Colonic mucosa (tissue), 4 donors: Measurements from ENCODE around the gene C14orf119. TPM values are rescaled to one million over a fixed set of nuclear protein-coding genes. Genes with fewer than 3 reads are reported as not detected.

Experiments
- DNase-seq: peaks from one replicate; pipeline ENCODE4 v3.0.0-alpha.2; 2020
- H3K27ac ChIP-seq: fragments of 200-600 bp; one replicate; pipeline ENCODE4 v1.8.0; 2021
- H3K27me3 ChIP-seq: fragments of 200-600 bp; one replicate; pipeline ENCODE4 v1.8.0; 2021
- H3K36me3 ChIP-seq: fragments of 200-600 bp; one replicate; pipeline ENCODE4 v1.8.0; 2021
- H3K4me1 ChIP-seq: fragments of 200-600 bp; one replicate; pipeline ENCODE4 v1.8.0; 2021; ENCODE audit warnings: mild to moderate bottlenecking
- H3K4me3 ChIP-seq: fragments of 200-600 bp; one replicate; pipeline ENCODE4 v1.8.0; 2021
- H3K9ac ChIP-seq, 2 donors: one replicate each; pipeline ENCODE4 v1.7.0; 2013; ENCODE audit warnings: control low read depth in 2 of 2, low read depth in 2 of 2, low read length in 2 of 2
- H3K9me3 ChIP-seq: fragments of 200-600 bp; one replicate; pipeline ENCODE4 v1.8.0; 2021
- CTCF ChIP-seq: fragments of 200-600 bp; IDR thresholded peaks from one replicate; pipeline ENCODE4 v1.8.0; 2022; ENCODE audit warnings: antibody characterized with exemption, mild to moderate bottlenecking
- intact Hi-C: fragments of 100-400 bp; cut with DNase I; formaldehyde crosslinking; loops from one replicate; pipeline ENCODE4 v1.14.1; 2022
- total RNA-seq, 2 donors: library from RNA; stranded (reverse); fragmentation: NEBNext Ultra II Directional in 1 of 2; extraction: Animal tissue kit (Norgen Biotek cat#: 25700) in 1 of 2; gene quantifications; one replicate each; pipeline ENCODE4 v1.2.1, GENCODE V29; 2021
- donor health status: healthy.
- donor health status: DM: no; HTN: no; CAD: no.
- donor health status: DM: no; HTN: no; CAD: no.

The C14orf119 gene
- total RNA-seq, 2 donors from 2014 or later: 56.2 to 59.2 TPM

GRCh38 chr14:23055147-23055550 lies 40.2 kb upstream of the C14orf119 start:
- H3K36me3 ChIP-seq: peaks cover 2% of the 10 kb centered on the region
- no peak overlapping the region for H3K4me3 ChIP-seq
- peaks cover 5% of the 10 kb centered on the region for H3K4me1 ChIP-seq
- intact Hi-C loops: no loop called here
- H3K9me3 ChIP-seq: no peaks in the 10 kb centered on the region
- no peaks in the 10 kb centered on the region for H3K27me3 ChIP-seq
- H3K27ac ChIP-seq: no peak overlapping the region
- TF ChIP-seq CTCF: no peak
- no peak for DNase-seq
- no peak overlapping the region for H3K9ac ChIP-seq

GRCh38 chr14:23055621-23056144 lies 39.6 kb upstream of the C14orf119 start:
- Histone ChIP-seq H3K4me1 (peaks cover 5% of the 10 kb centered on the region), H3K4me3 (no peak overlapping the region), H3K27me3 (no peaks in the 10 kb centered on the region), H3K9ac (no peak overlapping the region), H3K27ac (no peak overlapping the region), H3K36me3 (peaks cover 4% of the 10 kb centered on the region), H3K9me3 (no peaks in the 10 kb centered on the region)
- intact Hi-C loops: no loop called here
- TF ChIP-seq CTCF: no peak
- DNase-seq: no peak

GRCh38 chr14:23056145-23056955 lies 39.0 kb upstream of the C14orf119 start:
- no peaks in the 10 kb centered on the region for H3K27me3 ChIP-seq
- TF ChIP-seq CTCF: peak; percentile 43
- peak overlapping the region; percentile 25 to 77 for H3K9ac ChIP-seq
- no peaks in the 10 kb centered on the region for H3K9me3 ChIP-seq
- H3K27ac ChIP-seq: no peak overlapping the region
- intact Hi-C loops: no loop called here
- H3K4me1 ChIP-seq: peaks cover 5% of the 10 kb centered on the region
- H3K4me3 ChIP-seq: peak overlapping the region; percentile 57
- DNase-seq: peak; percentile 78
- peaks cover 10% of the 10 kb centered on the region for H3K36me3 ChIP-seq

- DNase-seq: peak; percentile 83
- TF ChIP-seq CTCF: no peak
- Histone ChIP-seq H3K4me3 (peak within 1 kb of the TSS; percentile 57), H3K9ac (peak within 1 kb of the TSS; percentile 48 to 77), H3K9me3 (no peaks in the 10 kb centered on the region), H3K4me1 (peaks cover 5% of the 10 kb centered on the region), H3K36me3 (peaks cover 18% of the 10 kb centered on the region), H3K27me3 (no peaks in the 10 kb centered on the region), H3K27ac (peak within 1 kb of the TSS; percentile 74)
- intact Hi-C loops: no loop called here
These were observed 38.1 kb upstream of the C14orf119 start, which contains the start of gene CDH24 for GRCh38 chr14:23056956-23057756. CDH24 (minus strand) TSS chr14:23057520; CDS start chr14:23055733, 1,787 bp downstream.
